GM10248 (cell line): ENCODE measurements around the gene DPH2.

Source experiments
- CTCF ChIA-PET: fragments of 300-600 bp; sonication (Branson Sonifier 250); formaldehyde crosslinking; extraction: SDS; loops from one replicate; lab custom pipeline; 2021; ENCODE audit warnings: antibody characterized with exemption; lab: Yijun Ruan, JAX
- POLR2A ChIA-PET: fragments of 350-650 bp; sonication (Branson Sonifier 250); formaldehyde crosslinking; extraction: SDS; loops from one replicate; lab custom pipeline; 2020; ENCODE audit warnings: antibody characterized with exemption; lab: Yijun Ruan, JAX
- DNase-seq: peaks from one replicate; pipeline ENCODE4 v3.0.0; 2012; ENCODE audit errors: extremely low spot score
- TF ChIP-seq, protein P1 (sequence below): IDR thresholded peaks from 2 replicates; pipeline ENCODE4 v1.5.1; 2012; ENCODE audit warnings: mild to moderate bottlenecking, low read depth; ENCODE audit errors: extremely low read depth, missing control alignments, control extremely low read depth

DPH2 gene

GRCh38 chr1:43969746-43970466 lies at the start of gene DPH2:
TSS of gene DPH2 (plus strand) at chr1:43970010. CDS start at chr1:43970176, 166 bp downstream.
- TF ChIP-seq, protein P1, sequence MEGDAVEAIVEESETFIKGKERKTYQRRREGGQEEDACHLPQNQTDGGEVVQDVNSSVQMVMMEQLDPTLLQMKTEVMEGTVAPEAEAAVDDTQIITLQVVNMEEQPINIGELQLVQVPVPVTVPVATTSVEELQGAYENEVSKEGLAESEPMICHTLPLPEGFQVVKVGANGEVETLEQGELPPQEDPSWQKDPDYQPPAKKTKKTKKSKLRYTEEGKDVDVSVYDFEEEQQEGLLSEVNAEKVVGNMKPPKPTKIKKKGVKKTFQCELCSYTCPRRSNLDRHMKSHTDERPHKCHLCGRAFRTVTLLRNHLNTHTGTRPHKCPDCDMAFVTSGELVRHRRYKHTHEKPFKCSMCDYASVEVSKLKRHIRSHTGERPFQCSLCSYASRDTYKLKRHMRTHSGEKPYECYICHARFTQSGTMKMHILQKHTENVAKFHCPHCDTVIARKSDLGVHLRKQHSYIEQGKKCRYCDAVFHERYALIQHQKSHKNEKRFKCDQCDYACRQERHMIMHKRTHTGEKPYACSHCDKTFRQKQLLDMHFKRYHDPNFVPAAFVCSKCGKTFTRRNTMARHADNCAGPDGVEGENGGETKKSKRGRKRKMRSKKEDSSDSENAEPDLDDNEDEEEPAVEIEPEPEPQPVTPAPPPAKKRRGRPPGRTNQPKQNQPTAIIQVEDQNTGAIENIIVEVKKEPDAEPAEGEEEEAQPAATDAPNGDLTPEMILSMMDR, result no peak
- ChIA-PET CTCF (interaction anchor here (0.7 to 4.9 kb wide), 4 partner anchors 20 to 206 kb away, joined by 3 to 21 read pairs (median 6); partner anchors contain the start of gene ARTN), POLR2A (interaction anchor here (0.6 to 0.8 kb wide), 2 partner anchors 320 to 619 kb away, joined by 3 read pairs; partner anchors contain the start of gene KDM4A)
- DNase-seq, result peak; percentile 99

DNA sequence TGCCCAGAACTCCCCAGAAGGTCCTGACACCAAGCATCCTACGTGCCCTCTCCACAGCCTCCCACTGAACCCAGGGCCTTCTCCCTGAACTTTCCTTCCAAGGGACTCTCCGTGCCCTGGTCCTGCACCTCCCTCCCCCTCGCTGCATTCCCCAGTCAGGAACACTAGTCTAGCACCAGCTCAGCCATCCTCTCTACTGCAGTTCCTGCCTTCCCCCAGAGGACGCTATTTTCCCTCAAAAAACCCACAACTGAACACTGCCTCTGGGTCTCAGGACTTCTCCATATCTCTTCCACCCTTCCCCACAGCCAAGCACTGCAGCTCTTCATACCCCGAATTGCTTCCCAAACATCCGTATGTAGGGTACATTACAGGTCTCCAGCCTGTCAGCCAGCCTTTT lies 48.8 kb upstream of the DPH2 start:
- CTCF ChIA-PET, result interaction anchor here (0.7 to 3.4 kb wide), 4 partner anchors 10 to 157 kb away, joined by 3 to 31 read pairs (median 8); partner anchors contain the start of gene ARTN
- TF ChIP-seq, protein P1, result no peak
- POLR2A ChIA-PET, result no interaction called here
- no peak for DNase-seq

GRCh38 chr1:43924516-43924915 lies 45.3 kb upstream of the DPH2 start:
- DNase-seq, result no peak
- POLR2A ChIA-PET, result no interaction called here
- CTCF ChIA-PET, result interaction anchor here (0.9 to 5.2 kb wide), 2 partner anchors 10 to 466 kb away, joined by 3 to 61 read pairs; partner anchors contain the start of gene ARTN
- TF ChIP-seq, protein P1, result no peak

GRCh38 chr1:43925846-43926245 lies 44.0 kb upstream of the DPH2 start:
- ChIA-PET POLR2A (no interaction called here), CTCF (interaction anchor here (5.2 kb wide), 1 partner anchor 9 kb away, joined by 61 read pairs; the partner anchor contains the start of gene ARTN)
- no peak for DNase-seq
- TF ChIP-seq, protein P1, result no peak

DNA sequence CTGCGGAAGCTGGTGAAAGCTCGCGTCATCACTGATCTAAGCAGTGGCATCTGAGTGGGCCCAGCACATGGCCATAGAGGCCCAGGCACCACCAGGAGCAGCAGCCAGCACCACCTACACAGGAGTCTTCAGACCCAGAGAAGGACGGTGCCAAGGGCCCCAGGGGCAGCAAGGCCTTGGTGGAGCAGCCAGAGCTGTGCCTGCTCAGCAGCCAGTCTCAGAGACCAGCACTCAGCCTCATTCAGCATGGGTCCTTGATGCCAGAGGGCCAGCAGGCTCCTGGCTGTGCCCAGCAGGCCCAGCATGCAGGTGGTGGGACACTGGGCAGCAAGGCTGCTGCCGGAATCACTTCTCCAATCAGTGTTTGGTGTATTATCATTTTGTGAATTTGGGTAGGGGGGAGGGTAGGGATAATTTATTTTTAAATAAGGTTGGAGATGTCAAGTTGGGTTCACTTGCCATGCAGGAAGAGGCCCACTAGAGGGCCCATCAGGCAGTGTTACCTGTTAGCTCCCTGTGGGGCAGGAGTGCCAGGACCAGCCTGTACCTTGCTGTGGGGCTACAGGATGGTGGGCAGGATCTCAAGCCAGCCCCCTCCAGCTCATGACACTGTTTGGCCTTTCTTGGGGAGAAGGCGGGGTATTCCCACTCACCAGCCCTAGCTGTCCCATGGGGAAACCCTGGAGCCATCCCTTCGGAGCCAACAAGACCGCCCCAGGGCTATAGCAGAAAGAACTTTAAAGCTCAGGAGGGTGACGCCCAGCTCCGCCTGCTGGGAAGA lies 39.5 kb upstream of the DPH2 start:
- CTCF ChIA-PET, result interaction anchor here (0.8 to 3.9 kb wide), 11 partner anchors 10 to 167 kb away, joined by 3 to 36 read pairs (median 5); no protein-coding TSS in a partner anchor
- DNase-seq, result peak; percentile 40
- TF ChIP-seq, protein P1, result no peak
- POLR2A ChIA-PET, result no interaction called here

- no peak for DNase-seq
- POLR2A ChIA-PET, result no interaction called here
- TF ChIP-seq, protein P1, result no peak
- CTCF ChIA-PET, result interaction anchor here (0.8 to 3.9 kb wide), 10 partner anchors 10 to 167 kb away, joined by 3 to 36 read pairs (median 5); no protein-coding TSS in a partner anchor
These were observed 38.9 kb upstream of the DPH2 start for GRCh38 chr1:43930949-43931275.
